Measurements from ENCODE around the gene CNTN3.
A peak's percentile ranks its signal among the peaks of the same experiment; 100 is the strongest.

CNTN3 gene

DNA sequence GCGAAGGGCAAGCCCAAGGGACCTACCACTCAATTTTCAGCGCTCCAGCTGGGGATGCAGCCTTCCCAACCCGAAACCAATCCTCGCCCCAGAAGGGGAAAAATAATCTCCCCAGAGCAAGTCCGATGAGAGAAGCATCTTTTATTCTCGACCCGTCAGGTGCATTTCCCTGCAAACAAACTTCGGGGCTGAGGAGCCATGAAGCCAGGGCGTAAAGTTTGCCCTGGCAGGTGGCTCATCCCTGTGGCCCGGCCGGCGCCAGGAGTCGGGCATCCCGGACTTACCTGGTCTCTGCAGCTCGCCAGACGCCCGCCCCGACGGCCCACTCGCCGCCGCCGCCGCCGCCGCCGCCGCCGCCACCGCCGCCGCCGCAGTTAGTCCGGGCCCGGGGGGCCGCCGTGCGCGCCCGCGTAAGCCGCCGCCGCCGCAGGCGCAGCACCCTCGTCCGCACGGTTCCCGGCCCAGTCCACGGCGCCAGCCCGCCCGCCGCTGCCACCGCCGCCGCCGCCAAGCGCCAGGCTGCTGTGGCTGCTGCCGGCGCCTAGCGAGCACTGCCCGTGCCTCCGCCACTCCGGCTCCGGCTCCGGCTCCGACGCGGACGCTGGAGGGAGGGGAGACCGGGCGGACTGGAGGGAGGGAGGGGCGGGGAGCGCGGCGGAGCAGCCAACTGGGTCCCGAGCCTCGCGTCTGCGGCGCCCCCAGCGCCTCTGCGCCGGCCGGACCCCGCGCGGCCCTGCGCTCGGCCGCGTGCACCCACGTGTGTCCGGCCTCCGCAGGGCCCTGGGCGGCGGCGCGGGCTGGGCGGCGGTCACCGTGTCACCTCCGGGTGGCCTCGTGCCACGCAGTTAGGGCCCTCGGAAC, at the start of gene CNTN3:
Gene CNTN3 (minus strand): TSS at position 553 of the 861 bp plus-strand sequence. CDS start 93,547 bp downstream, outside the sequence.
- H3K36me3 ChIP-seq (ENCODE audit: control insufficient read depth in 2 of 2, insufficient read depth in 2 of 2, low read length in 2 of 2) = no peaks in the 10 kb centered on the region
- H3K4me1 ChIP-seq (ENCODE audit: control insufficient read depth, insufficient read depth, low read length) = no peaks in the 10 kb centered on the region
- H3K4me3 ChIP-seq (ENCODE audit: low read length in 2 of 2) = peak within 1 kb of the TSS; percentile 21 to 64
- no peak within 1 kb of the TSS for H3K9ac ChIP-seq (ENCODE audit: low read length in 2 of 2)
- no peak within 1 kb of the TSS for H3K27ac ChIP-seq (ENCODE audit: low read length)
- H3K9me3 ChIP-seq (ENCODE audit: control insufficient read depth in 2 of 2, low read length in 2 of 2) = no peaks in the 10 kb centered on the region
- H3K27me3 ChIP-seq (ENCODE audit: control insufficient read depth in 1 of 2, insufficient read depth in 2 of 2, low read length in 2 of 2) = peaks cover 11 to 12% of the 10 kb centered on the region in 2 donors

DNA sequence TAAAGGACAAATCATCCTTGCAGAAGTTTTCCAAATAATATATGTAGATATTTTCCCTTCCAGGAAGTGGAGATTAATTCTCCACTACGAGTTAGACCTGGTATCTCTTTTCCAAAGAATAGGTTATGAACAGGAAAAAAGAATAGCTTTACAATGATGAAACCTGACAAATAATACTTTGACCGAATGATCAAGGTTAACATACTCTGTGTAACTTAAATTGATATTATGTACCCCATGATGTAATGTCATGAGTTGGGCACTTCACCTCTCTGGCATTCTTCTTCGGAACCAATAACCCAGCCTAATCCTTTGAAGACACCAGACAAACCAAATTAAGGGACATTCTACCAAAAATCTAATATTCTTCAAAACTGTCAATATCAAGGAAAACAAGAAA, 48.7 kb upstream of the CNTN3 start:
- H3K36me3 ChIP-seq (ENCODE audit: control insufficient read depth in 2 of 2, insufficient read depth in 2 of 2, low read length in 2 of 2) = no peaks in the 10 kb centered on the region
- H3K9me3 ChIP-seq (ENCODE audit: control insufficient read depth in 2 of 2, low read length in 2 of 2) = peaks cover 3% of the 10 kb centered on the region in 2 donors
- no peak overlapping the region for H3K4me3 ChIP-seq (ENCODE audit: low read length in 2 of 2)
- no peaks in the 10 kb centered on the region for H3K27me3 ChIP-seq (ENCODE audit: control insufficient read depth in 1 of 2, insufficient read depth in 2 of 2, low read length in 2 of 2)
- H3K9ac ChIP-seq (ENCODE audit: low read length in 2 of 2) = no peak overlapping the region
- H3K27ac ChIP-seq (ENCODE audit: low read length) = no peak overlapping the region
- no peaks in the 10 kb centered on the region for H3K4me1 ChIP-seq (ENCODE audit: control insufficient read depth, insufficient read depth, low read length)

DNA sequence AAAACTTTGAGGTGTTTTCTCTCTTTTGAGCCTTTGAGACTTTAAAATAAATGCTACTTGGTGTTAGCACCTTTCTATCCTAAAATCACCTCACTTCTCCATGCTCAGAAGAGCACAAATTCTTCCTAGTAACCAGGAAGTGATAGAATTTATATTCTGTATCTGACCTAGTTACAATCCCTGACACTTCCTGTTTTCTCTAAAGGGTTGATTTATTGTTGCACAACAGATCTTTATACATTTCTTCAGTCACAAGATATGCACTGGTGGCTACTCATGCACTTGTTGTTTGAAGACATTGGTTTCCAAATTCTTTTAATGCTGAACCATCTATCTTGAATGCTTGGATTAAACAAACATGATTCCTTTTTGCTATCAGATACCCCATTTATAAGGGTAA, 47.2 kb upstream of the CNTN3 start:
- Histone ChIP-seq H3K9me3 (ENCODE audit: control insufficient read depth in 2 of 2, low read length in 2 of 2) (no peaks in the 10 kb centered on the region), H3K4me1 (ENCODE audit: control insufficient read depth, insufficient read depth, low read length) (no peaks in the 10 kb centered on the region), H3K27ac (ENCODE audit: low read length) (no peak overlapping the region), H3K4me3 (ENCODE audit: low read length in 2 of 2) (no peak overlapping the region), H3K27me3 (ENCODE audit: control insufficient read depth in 1 of 2, insufficient read depth in 2 of 2, low read length in 2 of 2) (no peaks in the 10 kb centered on the region), H3K9ac (ENCODE audit: low read length in 2 of 2) (no peak overlapping the region), H3K36me3 (ENCODE audit: control insufficient read depth in 2 of 2, insufficient read depth in 2 of 2, low read length in 2 of 2) (no peaks in the 10 kb centered on the region)

DNA sequence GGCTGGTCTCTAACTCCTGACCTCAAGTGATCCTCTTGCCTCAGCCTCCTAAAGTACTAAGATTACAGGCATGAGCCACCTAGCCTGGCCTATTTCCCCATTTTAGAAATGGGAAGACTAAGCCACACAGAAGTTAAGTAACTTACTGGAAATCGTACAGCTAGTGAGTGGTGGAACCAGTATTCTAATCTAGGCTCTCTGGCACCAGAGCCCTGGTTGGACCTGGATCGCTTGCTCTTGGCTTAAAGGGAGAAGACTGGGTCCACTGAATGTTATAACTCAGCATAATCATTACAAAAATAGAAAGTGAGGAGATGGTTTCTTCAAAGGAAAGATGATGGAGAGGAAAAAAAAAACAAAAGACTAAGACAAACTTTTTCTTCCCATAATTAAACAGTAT, 37.4 kb upstream of the CNTN3 start:
- no peaks in the 10 kb centered on the region for H3K36me3 ChIP-seq (ENCODE audit: control insufficient read depth in 2 of 2, insufficient read depth in 2 of 2, low read length in 2 of 2)
- H3K4me1 ChIP-seq (ENCODE audit: control insufficient read depth, insufficient read depth, low read length) = no peaks in the 10 kb centered on the region
- no peak overlapping the region for H3K9ac ChIP-seq (ENCODE audit: low read length in 2 of 2)
- no peaks in the 10 kb centered on the region for H3K9me3 ChIP-seq (ENCODE audit: control insufficient read depth in 2 of 2, low read length in 2 of 2)
- H3K27me3 ChIP-seq (ENCODE audit: control insufficient read depth in 1 of 2, insufficient read depth in 2 of 2, low read length in 2 of 2) = no peaks in the 10 kb centered on the region
- H3K4me3 ChIP-seq (ENCODE audit: low read length in 2 of 2) = no peak overlapping the region
- no peak overlapping the region for H3K27ac ChIP-seq (ENCODE audit: low read length)

DNA sequence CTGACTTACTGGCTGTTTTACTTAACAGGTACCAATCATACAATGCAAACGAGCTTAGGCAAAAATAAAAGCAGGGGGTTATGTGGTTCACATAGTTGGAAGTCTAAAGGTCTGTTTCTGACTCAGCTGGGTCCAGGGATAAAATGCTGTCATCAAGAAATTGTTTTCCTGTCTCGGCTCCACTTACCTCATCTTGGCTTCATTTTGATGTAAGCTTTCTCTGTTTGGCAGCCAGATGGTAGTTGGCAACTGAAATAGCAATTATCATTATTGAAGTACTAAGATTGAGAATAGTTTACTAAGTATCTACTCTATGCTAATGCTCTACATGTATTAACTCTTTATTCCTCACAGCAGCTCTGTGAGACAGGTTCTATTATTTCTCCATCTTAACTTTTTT, 36.8 kb upstream of the CNTN3 start:
- no peak overlapping the region for H3K27ac ChIP-seq (ENCODE audit: low read length)
- H3K9me3 ChIP-seq (ENCODE audit: control insufficient read depth in 2 of 2, low read length in 2 of 2) = no peaks in the 10 kb centered on the region
- no peak overlapping the region for H3K4me3 ChIP-seq (ENCODE audit: low read length in 2 of 2)
- H3K9ac ChIP-seq (ENCODE audit: low read length in 2 of 2) = no peak overlapping the region
- H3K4me1 ChIP-seq (ENCODE audit: control insufficient read depth, insufficient read depth, low read length) = no peaks in the 10 kb centered on the region
- no peaks in the 10 kb centered on the region for H3K27me3 ChIP-seq (ENCODE audit: control insufficient read depth in 1 of 2, insufficient read depth in 2 of 2, low read length in 2 of 2)
- no peaks in the 10 kb centered on the region for H3K36me3 ChIP-seq (ENCODE audit: control insufficient read depth in 2 of 2, insufficient read depth in 2 of 2, low read length in 2 of 2)

DNA sequence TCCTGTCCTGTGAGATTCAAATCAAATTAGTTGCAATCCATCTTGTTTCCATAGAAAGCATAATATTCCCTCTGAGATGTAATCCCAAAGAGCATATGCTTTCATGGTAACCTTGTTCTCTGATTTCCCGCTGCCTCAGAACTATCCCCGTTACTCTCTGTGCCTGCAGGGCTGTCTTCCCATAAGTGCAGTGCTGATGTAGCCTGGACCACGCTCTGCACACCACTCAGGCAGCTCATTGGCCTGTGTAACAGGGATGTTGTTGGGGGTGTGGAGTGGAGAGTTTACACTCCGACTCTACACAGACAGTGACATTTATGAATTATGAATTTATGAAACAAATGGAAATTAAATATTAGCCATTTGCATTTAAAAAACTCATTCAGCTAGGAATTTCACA, 33.6 kb upstream of the CNTN3 start:
- Histone ChIP-seq H3K4me1 (ENCODE audit: control insufficient read depth, insufficient read depth, low read length) (no peaks in the 10 kb centered on the region), H3K27ac (ENCODE audit: low read length) (no peak overlapping the region), H3K36me3 (ENCODE audit: control insufficient read depth in 2 of 2, insufficient read depth in 2 of 2, low read length in 2 of 2) (no peaks in the 10 kb centered on the region), H3K4me3 (ENCODE audit: low read length in 2 of 2) (no peak overlapping the region), H3K9me3 (ENCODE audit: control insufficient read depth in 2 of 2, low read length in 2 of 2) (no peaks in the 10 kb centered on the region), H3K27me3 (ENCODE audit: control insufficient read depth in 1 of 2, insufficient read depth in 2 of 2, low read length in 2 of 2) (no peaks in the 10 kb centered on the region), H3K9ac (ENCODE audit: low read length in 2 of 2) (no peak overlapping the region)

DNA sequence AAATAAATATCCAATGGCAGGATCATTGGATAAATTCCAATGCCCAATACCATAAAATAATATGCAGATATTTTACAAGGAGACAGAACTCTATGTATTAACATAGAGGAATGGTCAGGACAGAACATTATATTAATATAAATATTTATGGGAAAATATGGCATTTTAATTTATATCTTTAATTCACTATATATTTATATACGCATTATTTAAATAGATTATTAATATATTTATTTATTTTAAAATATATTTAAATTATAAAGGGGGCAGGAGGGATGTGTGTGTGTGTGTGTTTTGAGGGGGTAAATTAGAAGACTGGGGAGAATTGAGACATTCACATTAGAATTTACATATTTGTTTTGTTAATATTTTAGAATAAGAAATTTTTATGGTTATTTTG, 31.6 kb upstream of the CNTN3 start:
- Histone ChIP-seq H3K27me3 (ENCODE audit: control insufficient read depth in 1 of 2, insufficient read depth in 2 of 2, low read length in 2 of 2) (no peaks in the 10 kb centered on the region), H3K9ac (ENCODE audit: low read length in 2 of 2) (no peak overlapping the region), H3K36me3 (ENCODE audit: control insufficient read depth in 2 of 2, insufficient read depth in 2 of 2, low read length in 2 of 2) (no peaks in the 10 kb centered on the region), H3K27ac (ENCODE audit: low read length) (no peak overlapping the region), H3K4me3 (ENCODE audit: low read length in 2 of 2) (no peak overlapping the region), H3K9me3 (ENCODE audit: control insufficient read depth in 2 of 2, low read length in 2 of 2) (no peaks in the 10 kb centered on the region), H3K4me1 (ENCODE audit: control insufficient read depth, insufficient read depth, low read length) (no peaks in the 10 kb centered on the region)

DNA sequence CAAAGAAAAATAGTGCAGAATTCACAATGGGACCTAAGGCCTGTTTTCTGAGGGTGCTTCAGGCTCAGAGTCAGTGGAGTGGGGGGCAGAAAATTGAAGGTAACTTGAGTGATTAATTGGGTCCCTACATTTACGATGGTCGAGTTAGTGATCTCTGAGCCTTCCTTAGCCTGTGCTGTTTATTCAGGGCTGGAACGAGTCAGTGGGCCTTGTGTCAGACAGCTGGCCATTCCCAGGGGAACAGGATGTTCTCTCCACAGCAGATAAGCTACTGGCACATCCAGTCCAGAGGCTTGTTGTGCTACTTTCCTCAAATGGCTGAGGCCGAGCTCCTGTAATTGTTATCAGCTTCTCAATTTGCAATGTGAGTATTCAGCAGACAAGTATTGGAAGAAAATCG, 29.2 kb upstream of the CNTN3 start:
- Histone ChIP-seq H3K27ac (ENCODE audit: low read length) (no peak overlapping the region), H3K36me3 (ENCODE audit: control insufficient read depth in 2 of 2, insufficient read depth in 2 of 2, low read length in 2 of 2) (no peaks in the 10 kb centered on the region), H3K9me3 (ENCODE audit: control insufficient read depth in 2 of 2, low read length in 2 of 2) (no peaks in the 10 kb centered on the region), H3K27me3 (ENCODE audit: control insufficient read depth in 1 of 2, insufficient read depth in 2 of 2, low read length in 2 of 2) (no peaks in the 10 kb centered on the region), H3K4me1 (ENCODE audit: control insufficient read depth, insufficient read depth, low read length) (no peaks in the 10 kb centered on the region), H3K4me3 (ENCODE audit: low read length in 2 of 2) (no peak overlapping the region), H3K9ac (ENCODE audit: low read length in 2 of 2) (no peak overlapping the region)

DNA sequence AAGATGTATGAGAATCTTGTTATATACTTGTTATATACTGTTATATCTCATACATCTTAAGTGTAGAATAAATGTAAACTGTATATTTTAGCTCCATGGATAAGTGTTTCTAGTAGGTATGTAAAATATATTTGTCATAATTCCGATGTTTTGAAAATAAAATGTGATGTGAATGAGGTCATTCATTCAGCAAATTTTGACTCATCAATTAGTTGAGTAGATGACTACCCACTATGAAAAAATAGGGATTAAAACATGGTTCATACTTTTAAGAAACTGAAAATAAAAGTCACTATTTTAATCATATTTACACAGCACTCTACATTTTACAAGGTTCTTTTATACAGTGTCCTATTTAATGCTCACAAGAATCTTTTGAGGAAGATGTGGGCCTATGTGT, 28.4 kb upstream of the CNTN3 start:
- Histone ChIP-seq H3K27ac (ENCODE audit: low read length) (no peak overlapping the region), H3K27me3 (ENCODE audit: control insufficient read depth in 1 of 2, insufficient read depth in 2 of 2, low read length in 2 of 2) (no peaks in the 10 kb centered on the region), H3K4me3 (ENCODE audit: low read length in 2 of 2) (no peak overlapping the region), H3K9ac (ENCODE audit: low read length in 2 of 2) (no peak overlapping the region), H3K9me3 (ENCODE audit: control insufficient read depth in 2 of 2, low read length in 2 of 2) (no peaks in the 10 kb centered on the region), H3K4me1 (ENCODE audit: control insufficient read depth, insufficient read depth, low read length) (no peaks in the 10 kb centered on the region), H3K36me3 (ENCODE audit: control insufficient read depth in 2 of 2, insufficient read depth in 2 of 2, low read length in 2 of 2) (no peaks in the 10 kb centered on the region)

DNA sequence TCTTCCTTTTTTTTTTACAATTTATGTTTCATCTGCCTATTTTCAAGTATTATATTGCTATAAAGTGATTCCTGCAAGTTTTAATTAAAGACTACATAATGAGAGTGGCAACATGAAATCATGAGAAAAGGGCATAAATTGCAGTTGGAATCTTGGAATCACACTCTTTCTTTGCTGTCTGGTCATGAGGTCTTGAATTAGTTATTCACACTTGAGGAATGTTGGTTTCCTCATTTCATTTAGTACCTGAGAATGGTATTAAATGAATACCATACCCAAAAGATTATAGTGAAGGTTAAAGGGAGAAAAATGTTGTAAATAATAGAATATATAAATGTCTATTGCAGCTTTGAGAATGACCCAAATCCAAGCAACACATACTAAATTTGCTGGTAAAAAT, 25.8 kb upstream of the CNTN3 start:
- Histone ChIP-seq H3K36me3 (ENCODE audit: control insufficient read depth in 2 of 2, insufficient read depth in 2 of 2, low read length in 2 of 2) (no peaks in the 10 kb centered on the region), H3K27me3 (ENCODE audit: control insufficient read depth in 1 of 2, insufficient read depth in 2 of 2, low read length in 2 of 2) (no peaks in the 10 kb centered on the region), H3K27ac (ENCODE audit: low read length) (no peak overlapping the region), H3K9me3 (ENCODE audit: control insufficient read depth in 2 of 2, low read length in 2 of 2) (no peaks in the 10 kb centered on the region), H3K4me1 (ENCODE audit: control insufficient read depth, insufficient read depth, low read length) (no peaks in the 10 kb centered on the region), H3K4me3 (ENCODE audit: low read length in 2 of 2) (no peak overlapping the region), H3K9ac (ENCODE audit: low read length in 2 of 2) (no peak overlapping the region)

DNA sequence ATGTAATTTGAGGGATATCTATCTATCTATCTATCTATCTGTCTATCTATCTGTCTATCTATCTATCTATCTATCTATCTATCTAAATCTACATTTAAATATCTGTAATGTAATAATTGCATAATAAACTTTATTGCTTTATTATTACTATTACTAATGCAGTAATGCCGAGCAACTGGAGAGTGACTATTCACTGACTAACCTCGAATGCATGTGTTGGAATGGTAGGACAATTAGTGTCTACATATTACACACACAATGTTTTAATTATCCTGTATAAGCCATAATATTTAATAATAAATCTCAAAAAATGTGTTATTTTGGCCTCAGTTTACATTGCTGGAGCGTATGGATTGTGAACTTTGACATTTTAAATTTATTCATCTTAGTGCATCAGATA, 25.2 kb upstream of the CNTN3 start:
- Histone ChIP-seq H3K27ac (ENCODE audit: low read length) (no peak overlapping the region), H3K27me3 (ENCODE audit: control insufficient read depth in 1 of 2, insufficient read depth in 2 of 2, low read length in 2 of 2) (no peaks in the 10 kb centered on the region), H3K36me3 (ENCODE audit: control insufficient read depth in 2 of 2, insufficient read depth in 2 of 2, low read length in 2 of 2) (no peaks in the 10 kb centered on the region), H3K9me3 (ENCODE audit: control insufficient read depth in 2 of 2, low read length in 2 of 2) (no peaks in the 10 kb centered on the region), H3K4me3 (ENCODE audit: low read length in 2 of 2) (no peak overlapping the region), H3K4me1 (ENCODE audit: control insufficient read depth, insufficient read depth, low read length) (no peaks in the 10 kb centered on the region), H3K9ac (ENCODE audit: low read length in 2 of 2) (no peak overlapping the region)

All from stomach smooth muscle (tissue), 2 donors.